ENCODE measurements around the gene MRGPRF.

GRCh38 chr11:69004411-69005182, 8.4 kb downstream of the MRGPRF start:
- TF ChIP-seq POLR2AphosphoS5 (IDR thresholded peaks at IDR 0.05; ENCODE audit: low read depth, low read length): no peak
- no peak for TF ChIP-seq SIN3A (IDR thresholded peaks at IDR 0.05; ENCODE audit: borderline replicate concordance, low read depth, low read length)
- TF ChIP-seq TAF1 (IDR thresholded peaks at IDR 0.05; ENCODE audit: borderline replicate concordance, low read depth, low read length): no peak
- TF ChIP-seq CTCF (IDR thresholded peaks at IDR 0.05): no peak
- no peak for TF ChIP-seq EP300 (IDR thresholded peaks at IDR 0.05; ENCODE audit: borderline replicate concordance in 1 of 2, low read depth in 1 of 2, low read length in 1 of 2)
- TF ChIP-seq RAD21 (IDR thresholded peaks at IDR 0.05; ENCODE audit: low read length): no peak
- no peak for TF ChIP-seq NFIC (IDR thresholded peaks at IDR 0.05; ENCODE audit: borderline replicate concordance)
- no peak for TF ChIP-seq ZBTB33 (IDR thresholded peaks at IDR 0.05; ENCODE audit: borderline replicate concordance, low read depth)
- no peak for TF ChIP-seq MEF2A (IDR thresholded peaks at IDR 0.05; ENCODE audit: borderline replicate concordance, low read depth)

All from SK-N-SH (cell line).